Loucy (cell line): Measurements from ENCODE around the gene GABRA6.

Experiments used
- H2AFZ ChIP-seq: fragments of 200-600 bp; sonication (generic); 2 replicates; pipeline ENCODE4 v1.6.0; 2016; ENCODE audit warnings: antibody characterized with exemption, mild to moderate bottlenecking, low read length, moderate library complexity
- H3F3A ChIP-seq: fragments of 200-600 bp; 2 replicates; pipeline ENCODE4 v1.6.0; 2016; ENCODE audit warnings: antibody characterized with exemption, low read depth, mild to moderate bottlenecking
- H3K27me3 ChIP-seq: fragments of 200-600 bp; sonication (generic); 2 replicates; pipeline ENCODE4 v1.6.1; 2014; ENCODE audit warnings: low read length, mild to moderate bottlenecking; ENCODE audit not compliant: insufficient read depth, poor library complexity, severe bottlenecking
- H3K36me3 ChIP-seq: fragments of 200-600 bp; sonication (generic); 2 replicates; pipeline ENCODE4 v1.6.1; 2016; ENCODE audit warnings: low read length; ENCODE audit not compliant: insufficient read depth
- H3K4me1 ChIP-seq: fragments of 200-600 bp; sonication (generic); 2 replicates; pipeline ENCODE4 v1.5.1; 2014; ENCODE audit warnings: low read length, mild to moderate bottlenecking; ENCODE audit not compliant: insufficient read depth, poor library complexity, severe bottlenecking
- H3K4me2 ChIP-seq: fragments of 200-600 bp; sonication (generic); 2 replicates; pipeline ENCODE4 v1.6.0; 2014; ENCODE audit warnings: antibody characterized with exemption, low read length, low read depth, mild to moderate bottlenecking; ENCODE audit not compliant: poor library complexity, severe bottlenecking
- H3K4me3 ChIP-seq: fragments of 200-600 bp; sonication (generic); 2 replicates; pipeline ENCODE4 v1.5.1; 2014; ENCODE audit warnings: low read length, mild to moderate bottlenecking, mixed read lengths; ENCODE audit not compliant: poor library complexity, severe bottlenecking
- H3K79me2 ChIP-seq: fragments of 200-600 bp; sonication (generic); 2 replicates; pipeline ENCODE4 v1.6.1; 2014; ENCODE audit warnings: low read length; ENCODE audit not compliant: insufficient read depth
- H3K9ac ChIP-seq: fragments of 200-600 bp; sonication (generic); 2 replicates; pipeline ENCODE4 v1.6.0; 2014; ENCODE audit warnings: mild to moderate bottlenecking, low read depth, low read length, moderate library complexity; ENCODE audit not compliant: poor library complexity, severe bottlenecking
- H3K9me2 ChIP-seq: fragments of 200-600 bp; sonication (generic); replicated peaks from 2 replicates; pipeline ENCODE4 v1.6.1; 2016; ENCODE audit warnings: low read depth, low read length, mixed read lengths
- H3K9me3 ChIP-seq: fragments of 200-600 bp; sonication (generic); 2 replicates; pipeline ENCODE4 v1.6.1; 2014; ENCODE audit warnings: mild to moderate bottlenecking, antibody characterized with exemption, low read length, low read depth; ENCODE audit not compliant: insufficient read depth
- H4K20me1 ChIP-seq: fragments of 200-600 bp; sonication (generic); 2 replicates; pipeline ENCODE4 v1.6.0; 2014; ENCODE audit warnings: antibody characterized with exemption, low read length, mild to moderate bottlenecking; ENCODE audit not compliant: insufficient read depth, poor library complexity, severe bottlenecking
- EZH2phosphoT487 ChIP-seq: fragments of 200-600 bp; IDR thresholded peaks from 2 replicates; pipeline ENCODE4 v1.6.1; 2018; ENCODE audit warnings: antibody characterized with exemption, mild to moderate bottlenecking, moderate library complexity, borderline replicate concordance
- TF ChIP-seq, protein P1 (sequence below): fragments of 200-600 bp; sonication (generic); conservative IDR thresholded peaks from 2 replicates; pipeline ENCODE4 v1.5.1; 2014; ENCODE audit warnings: mild to moderate bottlenecking, antibody characterized with exemption, low read length

Gene GABRA6

DNA sequence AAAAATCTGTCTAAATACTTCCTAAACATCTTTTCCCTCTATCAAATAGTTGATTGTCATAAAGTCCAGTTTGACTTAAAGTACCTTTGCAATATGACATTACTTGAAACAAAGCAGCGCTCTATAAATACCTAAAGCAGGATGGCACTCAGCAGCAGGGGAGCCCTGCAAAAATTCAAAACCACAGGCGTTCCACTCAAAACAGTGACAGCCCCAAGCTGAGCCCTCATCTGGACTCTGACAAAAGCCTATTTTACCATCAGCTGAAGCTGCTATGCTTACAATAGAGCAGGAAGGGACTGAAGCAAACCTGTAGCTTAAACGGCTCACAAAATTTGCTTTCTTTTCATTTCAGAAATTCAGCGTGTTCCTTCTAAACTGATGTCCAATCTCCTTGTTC is 11.5 kb downstream of the GABRA6 start:
- TF ChIP-seq, protein P1, sequence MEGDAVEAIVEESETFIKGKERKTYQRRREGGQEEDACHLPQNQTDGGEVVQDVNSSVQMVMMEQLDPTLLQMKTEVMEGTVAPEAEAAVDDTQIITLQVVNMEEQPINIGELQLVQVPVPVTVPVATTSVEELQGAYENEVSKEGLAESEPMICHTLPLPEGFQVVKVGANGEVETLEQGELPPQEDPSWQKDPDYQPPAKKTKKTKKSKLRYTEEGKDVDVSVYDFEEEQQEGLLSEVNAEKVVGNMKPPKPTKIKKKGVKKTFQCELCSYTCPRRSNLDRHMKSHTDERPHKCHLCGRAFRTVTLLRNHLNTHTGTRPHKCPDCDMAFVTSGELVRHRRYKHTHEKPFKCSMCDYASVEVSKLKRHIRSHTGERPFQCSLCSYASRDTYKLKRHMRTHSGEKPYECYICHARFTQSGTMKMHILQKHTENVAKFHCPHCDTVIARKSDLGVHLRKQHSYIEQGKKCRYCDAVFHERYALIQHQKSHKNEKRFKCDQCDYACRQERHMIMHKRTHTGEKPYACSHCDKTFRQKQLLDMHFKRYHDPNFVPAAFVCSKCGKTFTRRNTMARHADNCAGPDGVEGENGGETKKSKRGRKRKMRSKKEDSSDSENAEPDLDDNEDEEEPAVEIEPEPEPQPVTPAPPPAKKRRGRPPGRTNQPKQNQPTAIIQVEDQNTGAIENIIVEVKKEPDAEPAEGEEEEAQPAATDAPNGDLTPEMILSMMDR: no peak
- no peak for TF ChIP-seq EZH2phosphoT487

GRCh38 chr5:161700065-161700464 is 14.5 kb downstream of the GABRA6 start:
- H2AFZ ChIP-seq: no peak overlapping the region
- no peaks in the 10 kb centered on the region for H3K36me3 ChIP-seq
- H3K4me3 ChIP-seq: no peak overlapping the region
- H3K4me1 ChIP-seq: no peaks in the 10 kb centered on the region
- no peaks in the 10 kb centered on the region for H3K9me2 ChIP-seq
- no peak for TF ChIP-seq EZH2phosphoT487
- TF ChIP-seq, protein P1: no peak
- H4K20me1 ChIP-seq: no peaks in the 10 kb centered on the region
- H3K9ac ChIP-seq: no peak overlapping the region
- H3K9me3 ChIP-seq: no peaks in the 10 kb centered on the region
- H3K27me3 ChIP-seq: no peaks in the 10 kb centered on the region
- H3K79me2 ChIP-seq: no peaks in the 10 kb centered on the region
- H3K4me2 ChIP-seq: no peak overlapping the region
- H3F3A ChIP-seq: no peaks in the 10 kb centered on the region

More for the DNA sequence above, 11.5 kb downstream of the GABRA6 start:
- Histone ChIP-seq H3K79me2 (no peaks in the 10 kb centered on the region), H2AFZ (no peak overlapping the region), H3K9me3 (no peaks in the 10 kb centered on the region), H3K4me1 (no peaks in the 10 kb centered on the region), H3K4me3 (no peak overlapping the region), H3K36me3 (no peaks in the 10 kb centered on the region), H4K20me1 (no peaks in the 10 kb centered on the region), H3F3A (no peaks in the 10 kb centered on the region), H3K4me2 (no peak overlapping the region), H3K27me3 (no peaks in the 10 kb centered on the region), H3K9ac (no peak overlapping the region), H3K9me2 (no peaks in the 10 kb centered on the region)

GRCh38 chr5:161703528-161703927 is 18.0 kb downstream of the GABRA6 start:
- Histone ChIP-seq H3K9me2 (no peaks in the 10 kb centered on the region), H3K4me1 (no peaks in the 10 kb centered on the region), H3K27me3 (no peaks in the 10 kb centered on the region), H3K36me3 (no peaks in the 10 kb centered on the region), H2AFZ (no peak overlapping the region), H3K4me3 (no peak overlapping the region), H4K20me1 (no peaks in the 10 kb centered on the region), H3K9me3 (no peaks in the 10 kb centered on the region), H3F3A (no peaks in the 10 kb centered on the region), H3K4me2 (no peak overlapping the region), H3K79me2 (no peaks in the 10 kb centered on the region), H3K9ac (no peak overlapping the region)
- TF ChIP-seq, protein P1: no peak
- no peak for TF ChIP-seq EZH2phosphoT487
